ENCODE measurements around the gene DNAAF5.

DNA sequence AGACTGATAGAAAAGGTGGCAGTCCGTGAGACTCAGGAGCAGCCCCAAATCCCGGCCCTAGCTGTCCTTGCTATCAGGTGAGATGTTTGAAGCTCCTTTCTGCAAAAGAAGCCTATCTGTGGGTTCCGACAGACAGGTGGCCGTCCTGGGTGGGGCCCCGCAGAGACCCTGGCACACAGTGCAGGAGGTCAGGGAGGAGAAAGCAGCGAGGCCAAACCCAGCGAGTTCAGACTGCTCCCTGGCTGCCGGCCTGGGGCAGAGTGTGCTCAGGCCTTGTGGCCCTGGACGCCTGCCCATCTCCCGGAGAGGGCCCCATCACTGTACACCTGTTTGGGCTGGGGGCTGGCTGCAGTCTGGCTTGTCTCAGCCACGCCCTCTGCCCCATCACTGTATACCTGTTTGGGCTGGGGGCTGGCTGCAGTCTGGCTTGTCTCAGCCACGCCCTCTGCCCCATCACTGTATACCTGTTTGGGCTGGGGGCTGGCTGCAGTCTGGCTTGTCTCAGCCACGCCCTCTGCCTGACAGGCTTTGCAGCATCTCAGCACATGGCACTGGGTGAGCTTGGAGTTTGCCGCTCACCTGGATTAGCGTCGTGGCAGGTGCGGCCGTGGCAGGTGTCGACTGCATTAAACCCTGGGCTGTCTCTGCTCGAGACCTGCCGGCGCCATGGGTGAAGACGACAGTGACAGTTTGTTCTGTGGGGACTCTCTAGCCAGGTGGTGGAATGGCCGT, 12.4 kb downstream of the DNAAF5 start:
- TF ChIP-seq TAF1 (IDR thresholded peaks at IDR 0.05; ENCODE audit: low read depth) = no peak
- TF ChIP-seq YY1 (IDR thresholded peaks at IDR 0.05; ENCODE audit: low read depth) = no peak
- TF ChIP-seq CEBPB (IDR thresholded peaks at IDR 0.05) = no peak
- TF ChIP-seq RAD21 (IDR thresholded peaks at IDR 0.05; ENCODE audit: low read depth) = no peak
- no peak for TF ChIP-seq EGR1 (IDR thresholded peaks at IDR 0.05)
- no peak for TF ChIP-seq CREB1 (IDR thresholded peaks at IDR 0.05; ENCODE audit: low read depth)
- no peak for TF ChIP-seq FOXM1 (IDR thresholded peaks at IDR 0.05; ENCODE audit: borderline replicate concordance, low read depth)
- TF ChIP-seq EP300 (IDR thresholded peaks at IDR 0.05; ENCODE audit: borderline replicate concordance) = no peak
- TF ChIP-seq, protein P1, sequence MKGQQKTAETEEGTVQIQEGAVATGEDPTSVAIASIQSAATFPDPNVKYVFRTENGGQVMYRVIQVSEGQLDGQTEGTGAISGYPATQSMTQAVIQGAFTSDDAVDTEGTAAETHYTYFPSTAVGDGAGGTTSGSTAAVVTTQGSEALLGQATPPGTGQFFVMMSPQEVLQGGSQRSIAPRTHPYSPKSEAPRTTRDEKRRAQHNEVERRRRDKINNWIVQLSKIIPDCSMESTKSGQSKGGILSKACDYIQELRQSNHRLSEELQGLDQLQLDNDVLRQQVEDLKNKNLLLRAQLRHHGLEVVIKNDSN (IDR thresholded peaks at IDR 0.05) = no peak
- TF ChIP-seq MAX (IDR thresholded peaks at IDR 0.05) = no peak
- TF ChIP-seq, protein P2, sequence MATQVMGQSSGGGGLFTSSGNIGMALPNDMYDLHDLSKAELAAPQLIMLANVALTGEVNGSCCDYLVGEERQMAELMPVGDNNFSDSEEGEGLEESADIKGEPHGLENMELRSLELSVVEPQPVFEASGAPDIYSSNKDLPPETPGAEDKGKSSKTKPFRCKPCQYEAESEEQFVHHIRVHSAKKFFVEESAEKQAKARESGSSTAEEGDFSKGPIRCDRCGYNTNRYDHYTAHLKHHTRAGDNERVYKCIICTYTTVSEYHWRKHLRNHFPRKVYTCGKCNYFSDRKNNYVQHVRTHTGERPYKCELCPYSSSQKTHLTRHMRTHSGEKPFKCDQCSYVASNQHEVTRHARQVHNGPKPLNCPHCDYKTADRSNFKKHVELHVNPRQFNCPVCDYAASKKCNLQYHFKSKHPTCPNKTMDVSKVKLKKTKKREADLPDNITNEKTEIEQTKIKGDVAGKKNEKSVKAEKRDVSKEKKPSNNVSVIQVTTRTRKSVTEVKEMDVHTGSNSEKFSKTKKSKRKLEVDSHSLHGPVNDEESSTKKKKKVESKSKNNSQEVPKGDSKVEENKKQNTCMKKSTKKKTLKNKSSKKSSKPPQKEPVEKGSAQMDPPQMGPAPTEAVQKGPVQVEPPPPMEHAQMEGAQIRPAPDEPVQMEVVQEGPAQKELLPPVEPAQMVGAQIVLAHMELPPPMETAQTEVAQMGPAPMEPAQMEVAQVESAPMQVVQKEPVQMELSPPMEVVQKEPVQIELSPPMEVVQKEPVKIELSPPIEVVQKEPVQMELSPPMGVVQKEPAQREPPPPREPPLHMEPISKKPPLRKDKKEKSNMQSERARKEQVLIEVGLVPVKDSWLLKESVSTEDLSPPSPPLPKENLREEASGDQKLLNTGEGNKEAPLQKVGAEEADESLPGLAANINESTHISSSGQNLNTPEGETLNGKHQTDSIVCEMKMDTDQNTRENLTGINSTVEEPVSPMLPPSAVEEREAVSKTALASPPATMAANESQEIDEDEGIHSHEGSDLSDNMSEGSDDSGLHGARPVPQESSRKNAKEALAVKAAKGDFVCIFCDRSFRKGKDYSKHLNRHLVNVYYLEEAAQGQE (IDR thresholded peaks at IDR 0.05; ENCODE audit: low read depth) = no peak
- TF ChIP-seq NFIC (IDR thresholded peaks at IDR 0.05) = no peak
- TF ChIP-seq TCF12 (IDR thresholded peaks at IDR 0.05; ENCODE audit: low read depth) = no peak
